ENCODE measurements around the gene KIF1B.
"Not testable (repeated sequence)": the region's sequence is repeated elsewhere in the genome, so short reads cannot be mapped to it uniquely, and the experiment has no call there.

KIF1B gene

GRCh38 chr1:10386761-10387676, 176.6 kb downstream of the KIF1B start:
- no peak for DNase-seq (ENCODE audit: low spot score)

- peak; percentile 57 for DNase-seq (ENCODE audit: low spot score)
These were observed 177.5 kb downstream of the KIF1B start for GRCh38 chr1:10387677-10388386.

- no peak for DNase-seq (ENCODE audit: low spot score)
These were observed 178.0 kb downstream of the KIF1B start for GRCh38 chr1:10388387-10388715.

- DNase-seq (ENCODE audit: low spot score) = no peak
These were observed 179.1 kb downstream of the KIF1B start for GRCh38 chr1:10389271-10389973.

GRCh38 chr1:10396870-10397269, 186.5 kb downstream of the KIF1B start:
- no peak for DNase-seq (ENCODE audit: low spot score)

- DNase-seq (ENCODE audit: low spot score) = no peak
These were observed 187.9 kb downstream of the KIF1B start for GRCh38 chr1:10398278-10398733.

GRCh38 chr1:10398734-10399443, 188.5 kb downstream of the KIF1B start, which contains the start of gene PGD:
Gene PGD (plus strand): TSS chr1:10399064. CDS start chr1:10399118, 54 bp downstream.
- peak; percentile 97 for DNase-seq (ENCODE audit: low spot score)

GRCh38 chr1:10399444-10399941, 189.1 kb downstream of the KIF1B start:
- peak; percentile 30 for DNase-seq (ENCODE audit: low spot score)

- DNase-seq (ENCODE audit: low spot score) = no peak
These were observed 189.6 kb downstream of the KIF1B start for GRCh38 chr1:10400013-10400412.

GRCh38 chr1:10401281-10401680, 190.9 kb downstream of the KIF1B start:
- no peak for DNase-seq (ENCODE audit: low spot score)

- no peak for DNase-seq (ENCODE audit: low spot score)
These were observed 192.4 kb downstream of the KIF1B start for GRCh38 chr1:10402729-10403274.

- no peak for DNase-seq (ENCODE audit: low spot score)
These were observed 196.8 kb downstream of the KIF1B start for GRCh38 chr1:10407201-10407600.

GRCh38 chr1:10415211-10415930, 205.0 kb downstream of the KIF1B start:
- DNase-seq (ENCODE audit: low spot score) = peak; percentile 32

- DNase-seq (ENCODE audit: low spot score) = not testable (repeated sequence)
These were observed 205.6 kb downstream of the KIF1B start for GRCh38 chr1:10415967-10416366.

GRCh38 chr1:10418741-10419140, 208.4 kb downstream of the KIF1B start:
- DNase-seq (ENCODE audit: low spot score) = not testable (repeated sequence)

- DNase-seq (ENCODE audit: low spot score) = no peak
These were observed 209.0 kb downstream of the KIF1B start for GRCh38 chr1:10419351-10419750.

GRCh38 chr1:10421637-10422036, 211.3 kb downstream of the KIF1B start:
- DNase-seq (ENCODE audit: low spot score) = no peak

GRCh38 chr1:10424034-10424433, 213.7 kb downstream of the KIF1B start:
- peak; percentile 23 for DNase-seq (ENCODE audit: low spot score)

- no peak for DNase-seq (ENCODE audit: low spot score)
These were observed 214.3 kb downstream of the KIF1B start for GRCh38 chr1:10424651-10425050.

GRCh38 chr1:10425826-10426534, 215.6 kb downstream of the KIF1B start:
- not testable (repeated sequence) for DNase-seq (ENCODE audit: low spot score)
